SU-DHL-6 (cell line): ENCODE measurements around the gene B3GALT6.

ENCODE experiments used
- CTCF ChIP-seq: fragments of 200-600 bp; sonication (generic); IDR thresholded peaks from one replicate; pipeline ENCODE4 v1.5.1; 2017; ENCODE audit warnings: antibody characterized with exemption, mild to moderate bottlenecking, low read length, moderate library complexity; ENCODE audit not compliant: insufficient read depth, poor library complexity, severe bottlenecking
- EZH2phosphoT487 ChIP-seq: fragments of 200-600 bp; sonication (generic), shearing (Covaris generic); conservative IDR thresholded peaks from 2 replicates; pipeline ENCODE4 v1.6.1; 2018; ENCODE audit warnings: mild to moderate bottlenecking, antibody characterized with exemption, low read length, moderate library complexity, mixed read lengths

GRCh38 chr1:1218524-1219200, 13.4 kb upstream of the B3GALT6 start:
- TF ChIP-seq CTCF (no peak), EZH2phosphoT487 (no peak)
